Breast epithelium (tissue), 4 donors: ENCODE results near the gene TGM5. TPM values are rescaled to one million over a fixed set of nuclear protein-coding genes. Genes with fewer than 3 reads are reported as not detected.
A peak's percentile ranks its signal among the peaks of the same experiment; 100 is the strongest.
"Not testable (repeated sequence)": the region's sequence is repeated elsewhere in the genome, so short reads cannot be mapped to it uniquely, and the experiment has no call there.

Experiments
- DNase-seq, 2 donors: peaks; one replicate each; pipeline ENCODE4 v3.0.0-alpha.2; 2019; ENCODE audit warnings: low spot score in 2 of 2
- H3K27ac ChIP-seq, 2 donors: fragments of 200-600 bp; sonication (generic) in 1 of 2; one replicate each; pipeline ENCODE4 v1.5.1; 2016 to 2019; ENCODE audit warnings: mild to moderate bottlenecking in 1 of 2
- H3K27me3 ChIP-seq, 2 donors: fragments of 200-600 bp; sonication (generic) in 1 of 2; one replicate each; pipeline versions ENCODE4 v1.5.1 to v1.6.0; 2017 to 2019; ENCODE audit warnings: control low read depth in 1 of 2, mild to moderate bottlenecking in 1 of 2
- H3K36me3 ChIP-seq: fragments of 200-600 bp; one replicate; pipeline ENCODE4 v1.5.1; 2019
- H3K4me1 ChIP-seq, 2 donors: fragments of 200-600 bp; sonication (generic); one replicate each; pipeline ENCODE4 v1.5.1; 2016 to 2019; ENCODE audit warnings: control low read depth in 1 of 2
- H3K4me3 ChIP-seq, 3 donors: fragments of 200-600 bp; sonication (generic); 1 replicate in 2 of 3; 2 replicates in 1 of 3; pipeline ENCODE4 v1.5.1; 2016 to 2019; ENCODE audit warnings: mild to moderate bottlenecking in 3 of 3, moderate library complexity in 2 of 3
- H3K9me3 ChIP-seq, 2 donors: fragments of 200-600 bp; sonication (generic) in 1 of 2; one replicate each; pipeline ENCODE4 v1.5.1; 2016 to 2019; ENCODE audit warnings: control low read depth in 1 of 2
- POLR2A ChIP-seq: fragments of 450-650 bp; IDR thresholded peaks from one replicate; pipeline ENCODE4 v1.6.1; 2016; ENCODE audit warnings: antibody characterized with exemption, mild to moderate bottlenecking, moderate library complexity
- POLR2AphosphoS5 ChIP-seq, 3 donors: sonication (generic); formaldehyde crosslinking; IDR thresholded peaks; one replicate each; pipeline ENCODE4 v1.6.1; 2017; ENCODE audit warnings: antibody characterized with exemption in 3 of 3
- intact Hi-C: fragments of 100-400 bp; cut with DNase I; formaldehyde crosslinking; loops from one replicate; pipeline ENCODE4 v1.15.1; 2023; ENCODE audit warnings: low total_unique reads
- total RNA-seq, 3 donors: library from RNA; depleted of rRNA; stranded (reverse); fragments of >200 nt; gene quantifications; one replicate each; pipeline ENCODE4 v1.1.0, GENCODE V29; 2016
- TF ChIP-seq, protein P1 (sequence below), 3 donors: fragments of 450-650 bp; IDR thresholded peaks; one replicate each; pipeline ENCODE4 v1.5.1; 2016 to 2017; ENCODE audit warnings: antibody characterized with exemption in 3 of 3, mild to moderate bottlenecking in 3 of 3, moderate library complexity in 3 of 3

Gene TGM5
- total RNA-seq, 3 donors from 2014 or later: 1.6 to 3.1 (median 2.7) TPM

DNA sequence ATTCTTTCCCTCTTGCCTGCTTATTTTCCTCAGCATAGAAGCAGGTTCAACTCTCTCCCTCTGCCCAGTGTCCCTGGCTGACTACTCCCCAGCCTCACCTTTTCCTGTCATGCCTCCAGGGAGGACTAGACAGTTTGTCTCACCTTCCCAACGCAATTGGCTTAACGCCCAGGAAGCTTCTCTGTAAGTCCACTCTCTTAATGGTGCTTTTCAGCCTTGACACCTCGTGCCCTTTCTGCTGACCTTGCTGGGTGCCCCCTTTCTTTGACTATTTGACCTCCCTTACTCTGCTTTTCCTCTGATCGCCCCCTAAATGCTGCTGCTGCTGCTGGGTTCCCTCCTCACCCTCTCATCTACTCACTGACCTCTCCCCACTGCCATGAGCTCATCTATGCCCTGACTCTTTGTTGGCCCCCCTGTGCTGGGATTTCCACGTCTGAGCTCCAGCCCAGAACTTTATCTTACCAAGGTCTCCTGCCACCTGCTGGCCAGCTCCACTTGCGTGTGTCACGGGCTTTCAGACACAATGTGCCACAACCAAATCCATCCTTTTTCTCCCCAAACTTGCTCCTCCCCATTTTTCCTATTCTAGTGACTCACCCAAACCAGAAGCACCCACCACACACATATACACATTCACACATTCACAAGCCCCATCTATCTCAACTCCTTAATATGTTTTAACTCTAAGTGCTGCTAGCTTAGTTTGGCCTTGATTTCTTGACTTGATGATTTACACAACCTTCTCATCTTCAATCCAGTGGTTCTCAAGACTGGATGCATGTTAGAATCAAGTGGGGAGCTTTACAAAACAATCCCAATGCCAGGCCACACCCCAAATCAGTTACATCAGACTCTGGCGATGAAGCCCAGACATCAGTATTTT, 62.5 kb downstream of the TGM5 start:
- Histone ChIP-seq H3K36me3 (no peaks in the 10 kb centered on the region), H3K9me3 (no peaks in the 10 kb centered on the region), H3K27me3 (no peaks in the 10 kb centered on the region), H3K27ac (no peak overlapping the region), H3K4me1 (no peaks in the 10 kb centered on the region), H3K4me3 (no peak overlapping the region)
- no peak for DNase-seq
- no peak for TF ChIP-seq POLR2AphosphoS5 (IDR thresholded peaks at IDR 0.05)
- TF ChIP-seq, protein P1, sequence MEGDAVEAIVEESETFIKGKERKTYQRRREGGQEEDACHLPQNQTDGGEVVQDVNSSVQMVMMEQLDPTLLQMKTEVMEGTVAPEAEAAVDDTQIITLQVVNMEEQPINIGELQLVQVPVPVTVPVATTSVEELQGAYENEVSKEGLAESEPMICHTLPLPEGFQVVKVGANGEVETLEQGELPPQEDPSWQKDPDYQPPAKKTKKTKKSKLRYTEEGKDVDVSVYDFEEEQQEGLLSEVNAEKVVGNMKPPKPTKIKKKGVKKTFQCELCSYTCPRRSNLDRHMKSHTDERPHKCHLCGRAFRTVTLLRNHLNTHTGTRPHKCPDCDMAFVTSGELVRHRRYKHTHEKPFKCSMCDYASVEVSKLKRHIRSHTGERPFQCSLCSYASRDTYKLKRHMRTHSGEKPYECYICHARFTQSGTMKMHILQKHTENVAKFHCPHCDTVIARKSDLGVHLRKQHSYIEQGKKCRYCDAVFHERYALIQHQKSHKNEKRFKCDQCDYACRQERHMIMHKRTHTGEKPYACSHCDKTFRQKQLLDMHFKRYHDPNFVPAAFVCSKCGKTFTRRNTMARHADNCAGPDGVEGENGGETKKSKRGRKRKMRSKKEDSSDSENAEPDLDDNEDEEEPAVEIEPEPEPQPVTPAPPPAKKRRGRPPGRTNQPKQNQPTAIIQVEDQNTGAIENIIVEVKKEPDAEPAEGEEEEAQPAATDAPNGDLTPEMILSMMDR (IDR thresholded peaks at IDR 0.05): peak in 2 of 3 donors; percentile 46 to 68
- intact Hi-C loops: no loop called here

DNA sequence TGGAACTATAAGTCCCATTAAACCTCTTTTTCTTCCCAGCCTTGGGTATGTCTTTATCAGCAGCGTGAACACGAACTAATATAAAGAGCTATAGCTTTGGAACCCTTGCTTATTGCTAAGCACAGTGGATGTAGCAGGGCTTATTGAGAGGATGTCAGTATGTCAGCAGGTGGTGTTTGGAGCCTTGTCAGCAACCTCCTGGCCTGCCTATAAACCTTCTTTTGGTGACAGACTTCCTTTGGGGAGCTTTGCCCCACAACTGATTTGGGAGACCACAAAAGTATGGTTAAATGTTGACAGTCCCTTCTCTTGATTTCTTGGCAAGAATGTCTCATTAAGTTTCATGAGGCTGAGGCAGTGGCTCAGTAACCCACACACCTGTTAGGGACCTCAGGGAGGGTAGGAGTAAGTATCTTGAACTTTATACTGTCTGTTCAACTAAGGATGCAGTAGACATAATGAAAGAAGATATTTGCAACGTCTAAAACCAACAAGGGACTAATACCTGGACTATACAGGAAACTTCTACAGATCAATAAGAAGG, 66.7 kb downstream of the TGM5 start:
- Histone ChIP-seq H3K27me3 (no peaks in the 10 kb centered on the region), H3K36me3 (no peaks in the 10 kb centered on the region), H3K4me1 (no peaks in the 10 kb centered on the region), H3K9me3 (peaks cover 0 to 7% of the 10 kb centered on the region in 2 donors), H3K4me3 (no peak overlapping the region), H3K27ac (no peak overlapping the region)
- no peak for DNase-seq
- intact Hi-C loops: no loop called here
- TF ChIP-seq, protein P1 (IDR thresholded peaks at IDR 0.05): no peak

DNA sequence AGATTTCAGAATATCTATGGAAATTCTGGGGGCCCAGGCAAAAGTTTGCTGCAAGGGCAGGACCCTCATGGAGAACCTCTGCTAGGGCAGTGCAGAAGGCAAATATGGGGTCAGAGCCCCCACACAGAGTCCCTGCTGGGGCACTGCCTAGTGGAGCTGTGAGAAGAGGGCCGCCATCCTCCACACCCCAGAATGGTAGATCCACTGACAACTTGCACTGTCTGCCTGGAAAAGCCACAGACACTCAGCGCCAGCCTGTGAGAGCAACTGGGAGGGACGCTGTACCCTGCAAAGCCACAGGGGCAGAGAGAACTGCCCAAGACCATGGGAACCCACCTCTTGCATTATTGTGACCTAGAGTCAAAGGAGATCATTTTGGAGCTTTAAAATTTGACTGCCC, 67.7 kb downstream of the TGM5 start:
- Histone ChIP-seq H3K9me3 (peaks cover 0 to 7% of the 10 kb centered on the region in 2 donors), H3K4me3 (no peak overlapping the region), H3K27ac (no peak overlapping the region), H3K4me1 (no peaks in the 10 kb centered on the region), H3K36me3 (no peaks in the 10 kb centered on the region), H3K27me3 (no peaks in the 10 kb centered on the region)
- intact Hi-C loops: no loop called here
- TF ChIP-seq POLR2AphosphoS5 (IDR thresholded peaks at IDR 0.05) (no peak), POLR2A (no peak)
- TF ChIP-seq, protein P1 (IDR thresholded peaks at IDR 0.05): no peak
- no peak for DNase-seq

DNA sequence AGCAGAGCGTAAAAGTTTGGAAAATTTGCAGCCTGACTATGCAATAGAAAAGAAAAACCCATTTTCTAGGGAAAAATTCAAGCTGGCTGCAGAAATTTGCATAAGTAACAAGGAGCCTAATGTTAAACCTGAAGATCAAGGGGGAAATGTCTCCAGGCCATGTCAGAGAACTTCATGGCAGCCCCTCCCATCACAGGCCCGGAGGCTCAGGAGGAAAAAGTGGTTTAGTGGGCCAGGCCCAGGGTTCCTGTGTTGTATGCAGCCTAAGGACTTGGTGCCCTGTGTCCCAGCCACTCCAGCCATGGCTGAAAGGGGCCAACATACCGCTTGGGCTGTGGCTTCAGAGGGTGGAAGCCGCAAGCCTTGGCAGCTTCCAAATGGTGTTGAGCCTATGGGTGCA, 68.2 kb downstream of the TGM5 start:
- H3K4me1 ChIP-seq, H3K9me3 ChIP-seq, H3K36me3 ChIP-seq, H3K4me3 ChIP-seq, H3K27ac ChIP-seq, DNase-seq, H3K27me3 ChIP-seq, intact Hi-C loops: not testable (repeated sequence)

DNA sequence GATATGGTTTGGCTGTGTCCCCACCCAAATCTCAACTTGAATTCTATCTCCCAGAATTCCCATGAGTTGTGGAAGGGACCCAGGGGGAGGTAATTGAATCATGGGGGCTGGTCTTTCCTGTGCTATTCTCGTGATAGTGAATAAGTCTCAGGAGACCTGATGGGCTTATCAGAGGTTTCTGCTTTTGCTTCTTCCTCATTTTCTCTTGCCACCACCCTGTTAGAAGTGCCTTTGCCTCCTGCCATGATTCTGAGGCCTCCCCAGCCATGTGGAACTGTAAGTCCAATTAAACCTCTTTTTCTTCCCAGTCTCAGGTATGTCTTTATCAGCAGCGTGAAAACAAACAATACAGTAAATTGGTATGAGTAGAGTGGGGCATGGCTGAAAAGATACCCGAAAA, 69.0 kb downstream of the TGM5 start:
- H3K27me3 ChIP-seq, intact Hi-C loops, H3K9me3 ChIP-seq, H3K27ac ChIP-seq, H3K4me3 ChIP-seq, H3K4me1 ChIP-seq, H3K36me3 ChIP-seq, DNase-seq: not testable (repeated sequence)

DNA sequence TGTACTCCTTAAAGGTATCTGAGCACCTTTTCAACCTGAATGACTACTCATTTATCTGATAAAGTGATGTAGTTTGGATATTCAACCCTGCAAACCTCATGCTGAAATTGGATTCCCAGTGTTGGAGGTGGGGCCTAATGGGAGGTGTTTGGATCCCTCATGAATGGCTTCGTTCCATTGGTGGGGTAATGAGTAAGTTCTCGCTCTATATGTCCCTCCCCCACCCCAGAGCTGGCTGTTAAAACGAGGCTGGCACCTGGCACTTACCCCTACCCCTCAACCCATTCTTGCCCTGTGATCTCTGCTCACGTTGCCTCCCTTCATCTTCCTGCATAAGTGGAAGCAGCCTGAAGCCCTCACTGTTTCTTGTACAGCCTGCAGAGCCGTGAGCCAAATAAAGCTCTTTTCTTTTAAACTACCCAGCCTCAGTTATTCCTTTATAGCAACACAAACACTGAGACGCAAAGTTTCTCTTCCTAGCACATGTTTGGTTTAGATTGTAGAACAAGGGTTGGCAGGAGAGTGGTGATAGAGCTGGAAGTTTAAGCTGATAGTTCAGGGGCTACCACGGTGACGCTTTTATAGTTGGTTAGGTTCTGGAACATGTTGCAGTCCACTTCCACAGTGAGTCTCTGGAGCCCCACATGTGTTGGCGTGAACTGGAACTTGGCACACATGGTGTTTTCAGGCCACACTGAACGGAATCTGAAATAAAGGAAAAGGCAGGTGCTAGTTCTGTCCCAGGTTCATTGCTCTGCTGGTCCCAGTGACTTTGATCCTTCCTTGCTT, 69.8 kb downstream of the TGM5 start:
- DNase-seq: no peak
- H3K27ac ChIP-seq: no peak overlapping the region
- H3K36me3 ChIP-seq: no peaks in the 10 kb centered on the region
- TF ChIP-seq, protein P1 (IDR thresholded peaks at IDR 0.05): no peak
- no peak for TF ChIP-seq POLR2AphosphoS5 (IDR thresholded peaks at IDR 0.05)
- TF ChIP-seq POLR2A: no peak
- no peak overlapping the region for H3K4me3 ChIP-seq
- H3K27me3 ChIP-seq: no peaks in the 10 kb centered on the region
- intact Hi-C loops: no loop called here
- peaks cover 0 to 7% of the 10 kb centered on the region in 2 donors for H3K9me3 ChIP-seq
- no peaks in the 10 kb centered on the region for H3K4me1 ChIP-seq
